GM21367 (cell line): ENCODE results near the gene EIF5A.

Experiments
- ATAC-seq: cut with Tn5 transposase; IDR thresholded peaks from one replicate; pipeline ENCODE4 v1.9.1; 2021; ENCODE audit not compliant: unreplicated experiment

EIF5A gene

GRCh38 chr17:7284911-7285310 is 22.5 kb upstream of the EIF5A start:
- no peak for ATAC-seq

GRCh38 chr17:7285679-7286078 is 21.7 kb upstream of the EIF5A start:
- ATAC-seq, result no peak

- ATAC-seq, result no peak
These were observed 18.0 kb upstream of the EIF5A start for GRCh38 chr17:7289256-7290032.

GRCh38 chr17:7290166-7290565 is 17.3 kb upstream of the EIF5A start:
- ATAC-seq, result no peak

- ATAC-seq, result no peak
These were observed 16.7 kb upstream of the EIF5A start for GRCh38 chr17:7290685-7291084.

- no peak for ATAC-seq
These were observed 15.2 kb upstream of the EIF5A start for GRCh38 chr17:7292194-7292593.

- ATAC-seq, result no peak
These were observed 14.7 kb upstream of the EIF5A start for GRCh38 chr17:7292729-7293128.

GRCh38 chr17:7293159-7293558 is 14.3 kb upstream of the EIF5A start:
- no peak for ATAC-seq

GRCh38 chr17:7293816-7294613 is 13.4 kb upstream of the EIF5A start:
- no peak for ATAC-seq

- ATAC-seq, result no peak
These were observed 12.7 kb upstream of the EIF5A start, which contains the start of gene YBX2 for GRCh38 chr17:7294614-7295153. Gene YBX2, minus strand, starts transcription at chr17:7294639. Its CDS starts 139 bp downstream, at chr17:7294500.

GRCh38 chr17:7295230-7296180 is 11.9 kb upstream of the EIF5A start:
- ATAC-seq, result no peak

GRCh38 chr17:7296189-7296861 is 11.1 kb upstream of the EIF5A start:
- no peak for ATAC-seq

- ATAC-seq, result no peak
These were observed 3.2 kb upstream of the EIF5A start for GRCh38 chr17:7304179-7304578.

- ATAC-seq, result peak; percentile 4
These were observed 527 bp downstream of the EIF5A start for GRCh38 chr17:7307686-7308624.

GRCh38 chr17:7308625-7309433 is 1.4 kb downstream of the EIF5A start:
- no peak for ATAC-seq

- no peak for ATAC-seq
These were observed 2.2 kb downstream of the EIF5A start for GRCh38 chr17:7309628-7310027.

GRCh38 chr17:7311110-7311705 is 3.8 kb downstream of the EIF5A start:
- no peak for ATAC-seq
